ENCODE measurements around the gene PLEKHJ1. TPM values are rescaled to one million over a fixed set of nuclear protein-coding genes. Genes with fewer than 3 reads are reported as not detected.
A peak's percentile ranks its signal among the peaks of the same experiment; 100 is the strongest.

PLEKHJ1 gene
- polyA plus RNA-seq, 1 of the 3 experiments (the other 2 are of a cell fraction) = 151 TPM

- Histone ChIP-seq H3K9me3 (no peaks in the 10 kb centered on the region), H4K20me1 (ENCODE audit: insufficient read depth) (no peaks in the 10 kb centered on the region), H3K4me2 (no peak overlapping the region), H3K4me3 (ENCODE audit: low read depth in 2 of 2, low read length in 1 of 2) (no peak overlapping the region), H2AFZ (ENCODE audit: low read depth) (no peak overlapping the region), H3K4me1 (ENCODE audit: control insufficient read depth in 1 of 2, insufficient read depth in 2 of 2, low read depth in 1 of 2, low read length in 1 of 2) (peaks cover 0 to 13% of the 10 kb centered on the region in 2 experiments; a peak in 1 of 4 replicates), H3K27me3 (ENCODE audit: insufficient read depth) (no peaks in the 10 kb centered on the region), H3K9ac (no peak overlapping the region), H3K79me2 (ENCODE audit: insufficient read depth) (no peaks in the 10 kb centered on the region), H3K27ac (ENCODE audit: low read depth in 2 of 2, low read length in 1 of 2) (peak overlapping the region in 1 of 2 experiments; percentile 44; a peak in 2 of 4 replicates), H3K36me3 (replicated peaks in 1 of 2; ENCODE audit: control insufficient read depth in 1 of 2, insufficient read depth in 2 of 2, low read length in 1 of 2) (peaks cover 3 to 53% of the 10 kb centered on the region in 2 experiments), H3F3A (replicated peaks; ENCODE audit: insufficient read depth) (no peaks in the 10 kb centered on the region), H3K9me2 (no peaks in the 10 kb centered on the region)
- TF ChIP-seq FOSL2 (IDR thresholded peaks at IDR 0.05; ENCODE audit: borderline replicate concordance, low read depth) = no peak
- TF ChIP-seq MXI1 (IDR thresholded peaks at IDR 0.05; ENCODE audit: low read depth, low read length) = no peak
- no peak for TF ChIP-seq TEAD4 (IDR thresholded peaks at IDR 0.05; ENCODE audit: borderline replicate concordance, insufficient read depth)
- TF ChIP-seq, protein P1, sequence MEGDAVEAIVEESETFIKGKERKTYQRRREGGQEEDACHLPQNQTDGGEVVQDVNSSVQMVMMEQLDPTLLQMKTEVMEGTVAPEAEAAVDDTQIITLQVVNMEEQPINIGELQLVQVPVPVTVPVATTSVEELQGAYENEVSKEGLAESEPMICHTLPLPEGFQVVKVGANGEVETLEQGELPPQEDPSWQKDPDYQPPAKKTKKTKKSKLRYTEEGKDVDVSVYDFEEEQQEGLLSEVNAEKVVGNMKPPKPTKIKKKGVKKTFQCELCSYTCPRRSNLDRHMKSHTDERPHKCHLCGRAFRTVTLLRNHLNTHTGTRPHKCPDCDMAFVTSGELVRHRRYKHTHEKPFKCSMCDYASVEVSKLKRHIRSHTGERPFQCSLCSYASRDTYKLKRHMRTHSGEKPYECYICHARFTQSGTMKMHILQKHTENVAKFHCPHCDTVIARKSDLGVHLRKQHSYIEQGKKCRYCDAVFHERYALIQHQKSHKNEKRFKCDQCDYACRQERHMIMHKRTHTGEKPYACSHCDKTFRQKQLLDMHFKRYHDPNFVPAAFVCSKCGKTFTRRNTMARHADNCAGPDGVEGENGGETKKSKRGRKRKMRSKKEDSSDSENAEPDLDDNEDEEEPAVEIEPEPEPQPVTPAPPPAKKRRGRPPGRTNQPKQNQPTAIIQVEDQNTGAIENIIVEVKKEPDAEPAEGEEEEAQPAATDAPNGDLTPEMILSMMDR (IDR thresholded peaks at IDR 0.05) = no peak
- TF ChIP-seq ZBTB33 (IDR thresholded peaks at IDR 0.05; ENCODE audit: borderline replicate concordance, low read depth) = no peak
- no peak for TF ChIP-seq SMC3 (IDR thresholded peaks at IDR 0.05; ENCODE audit: low read depth, low read length)
- TF ChIP-seq, protein P2, sequence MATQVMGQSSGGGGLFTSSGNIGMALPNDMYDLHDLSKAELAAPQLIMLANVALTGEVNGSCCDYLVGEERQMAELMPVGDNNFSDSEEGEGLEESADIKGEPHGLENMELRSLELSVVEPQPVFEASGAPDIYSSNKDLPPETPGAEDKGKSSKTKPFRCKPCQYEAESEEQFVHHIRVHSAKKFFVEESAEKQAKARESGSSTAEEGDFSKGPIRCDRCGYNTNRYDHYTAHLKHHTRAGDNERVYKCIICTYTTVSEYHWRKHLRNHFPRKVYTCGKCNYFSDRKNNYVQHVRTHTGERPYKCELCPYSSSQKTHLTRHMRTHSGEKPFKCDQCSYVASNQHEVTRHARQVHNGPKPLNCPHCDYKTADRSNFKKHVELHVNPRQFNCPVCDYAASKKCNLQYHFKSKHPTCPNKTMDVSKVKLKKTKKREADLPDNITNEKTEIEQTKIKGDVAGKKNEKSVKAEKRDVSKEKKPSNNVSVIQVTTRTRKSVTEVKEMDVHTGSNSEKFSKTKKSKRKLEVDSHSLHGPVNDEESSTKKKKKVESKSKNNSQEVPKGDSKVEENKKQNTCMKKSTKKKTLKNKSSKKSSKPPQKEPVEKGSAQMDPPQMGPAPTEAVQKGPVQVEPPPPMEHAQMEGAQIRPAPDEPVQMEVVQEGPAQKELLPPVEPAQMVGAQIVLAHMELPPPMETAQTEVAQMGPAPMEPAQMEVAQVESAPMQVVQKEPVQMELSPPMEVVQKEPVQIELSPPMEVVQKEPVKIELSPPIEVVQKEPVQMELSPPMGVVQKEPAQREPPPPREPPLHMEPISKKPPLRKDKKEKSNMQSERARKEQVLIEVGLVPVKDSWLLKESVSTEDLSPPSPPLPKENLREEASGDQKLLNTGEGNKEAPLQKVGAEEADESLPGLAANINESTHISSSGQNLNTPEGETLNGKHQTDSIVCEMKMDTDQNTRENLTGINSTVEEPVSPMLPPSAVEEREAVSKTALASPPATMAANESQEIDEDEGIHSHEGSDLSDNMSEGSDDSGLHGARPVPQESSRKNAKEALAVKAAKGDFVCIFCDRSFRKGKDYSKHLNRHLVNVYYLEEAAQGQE (IDR thresholded peaks at IDR 0.05; ENCODE audit: low read depth, low read length) = no peak
- TF ChIP-seq RFX5 (IDR thresholded peaks at IDR 0.05; ENCODE audit: low read length) = no peak
- no peak for TF ChIP-seq ELF1 (IDR thresholded peaks at IDR 0.05)
- TF ChIP-seq TAF1 (IDR thresholded peaks at IDR 0.05; ENCODE audit: borderline replicate concordance, low read depth, low read length) = no peak
- TF ChIP-seq POLR2AphosphoS5 (IDR thresholded peaks at IDR 0.05; ENCODE audit: low read depth, low read length) = no peak
- TF ChIP-seq EP300 (IDR thresholded peaks at IDR 0.05; ENCODE audit: borderline replicate concordance in 1 of 2, low read depth in 1 of 2, low read length in 1 of 2) = no peak
- no peak for TF ChIP-seq CHD2 (IDR thresholded peaks at IDR 0.05; ENCODE audit: low read length, partially characterized antibody)
- CTCF ChIA-PET = interaction anchor here (0.7 to 3.8 kb wide), 9 partner anchors 8 to 94 kb away, joined by 3 to 31 read pairs (median 5); no protein-coding TSS in a partner anchor
- 81% methylated on average over 6 of the region's 20 CpGs for WGBS (ENCODE audit: low lambda C conversion rate)
- POLR2A ChIA-PET = no interaction called here
- DNase-seq = peak; percentile 75
Measured at GRCh38 chr19:2221250-2221831, 14.8 kb downstream of the PLEKHJ1 start.
